ENCODE data around the gene DLGAP3.
A peak's percentile ranks its signal among the peaks of the same experiment; 100 is the strongest.

DLGAP3 gene

DNA sequence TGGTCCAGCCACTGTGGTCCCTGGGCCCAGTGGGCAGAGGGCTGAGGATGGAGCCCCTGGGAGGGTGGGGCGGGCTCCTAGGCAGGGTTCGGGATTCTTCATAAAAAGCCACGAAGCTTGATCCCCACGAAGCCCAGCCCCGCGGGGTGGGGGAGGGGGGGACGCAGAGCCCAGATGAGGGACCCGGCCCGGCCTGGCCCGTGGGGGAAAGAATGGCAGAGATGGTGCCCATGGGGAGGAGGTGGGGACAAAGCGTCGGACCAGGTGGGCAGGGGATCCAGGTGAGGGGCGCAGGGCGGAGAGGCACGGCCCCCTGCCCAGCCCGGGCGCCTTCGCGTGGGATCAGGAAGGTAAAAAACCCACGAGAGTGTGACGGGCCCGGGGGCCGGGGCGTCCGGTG lies 63.9 kb downstream of the DLGAP3 start:
- no peak for DNase-seq

DNA sequence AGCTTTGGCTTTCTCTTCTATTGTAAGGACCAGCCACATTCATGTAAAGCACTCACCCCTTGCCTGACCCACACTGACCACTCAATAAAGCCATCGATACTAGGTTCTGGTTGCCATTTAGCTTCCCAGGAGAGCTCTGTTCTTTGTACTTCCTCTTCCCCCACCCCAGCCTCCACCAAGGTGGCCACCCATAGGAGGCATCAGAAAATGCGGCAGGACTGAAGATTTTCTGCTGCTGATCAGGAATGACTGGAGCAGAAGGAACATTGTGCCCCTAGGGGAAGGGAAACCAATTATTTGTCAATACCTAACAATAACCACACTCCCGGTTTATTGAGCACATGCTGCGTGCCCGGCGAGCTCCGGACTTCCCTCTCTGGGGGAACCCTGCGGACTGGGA lies 64.7 kb downstream of the DLGAP3 start:
- no peak for DNase-seq

DNA sequence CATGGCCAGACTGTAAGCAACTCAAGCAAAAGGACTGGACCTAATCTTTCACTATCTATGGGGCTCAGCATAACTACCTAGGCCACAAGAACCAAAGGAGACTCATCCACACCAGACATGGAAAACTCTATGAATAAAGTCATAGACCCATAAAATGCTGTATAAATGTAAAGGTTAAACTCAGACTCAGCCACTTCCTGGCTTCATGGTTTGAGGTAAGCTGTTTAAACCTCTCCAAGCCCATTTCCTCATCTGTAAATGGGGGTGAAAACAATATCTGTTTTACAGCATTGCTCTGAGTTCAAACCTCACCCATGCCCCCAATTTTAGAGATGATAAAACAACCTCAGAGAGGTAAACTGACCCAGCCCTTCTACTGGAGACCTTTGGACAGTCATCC lies 65.9 kb downstream of the DLGAP3 start:
- DNase-seq: no peak

DNA sequence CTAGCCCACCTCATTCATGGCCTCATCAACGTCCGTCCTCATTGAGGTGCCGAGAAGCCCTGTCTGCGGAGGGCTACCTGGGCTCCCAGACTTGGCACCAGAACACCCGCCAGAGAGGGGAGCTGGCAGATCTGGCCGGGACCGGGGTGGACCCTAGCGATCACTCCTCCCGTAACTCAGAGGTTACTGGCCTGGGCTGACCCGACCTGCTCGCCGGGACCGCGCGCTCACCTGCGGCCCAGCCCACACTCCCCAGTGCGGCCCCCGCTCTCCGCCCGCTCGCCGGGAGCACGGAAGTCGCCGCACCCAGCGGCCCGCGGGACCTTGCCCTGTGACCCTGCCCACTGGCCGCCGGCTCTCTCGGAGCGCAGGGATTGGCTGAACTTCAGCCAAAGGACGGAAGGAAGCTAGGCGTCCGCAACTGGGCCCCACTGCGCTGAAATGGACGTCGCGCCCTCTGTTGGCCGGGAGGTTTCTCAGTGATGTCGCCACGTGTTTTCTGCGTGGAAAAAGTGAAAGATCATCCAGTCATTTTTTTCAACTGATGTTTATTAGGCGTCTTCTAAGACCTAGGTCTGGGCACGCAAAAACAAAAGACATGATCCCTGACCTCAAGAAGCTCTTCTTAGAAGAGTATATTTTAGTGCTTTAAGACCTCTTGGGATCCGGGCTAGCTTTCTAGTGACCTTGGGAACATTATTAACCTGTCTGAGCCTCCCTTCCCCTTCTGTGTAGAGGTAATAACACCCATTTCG lies 69.8 kb downstream of the DLGAP3 start, which contains the start of gene SMIM12:
Gene SMIM12 (minus strand): TSS at position 304 of the 755 bp plus-strand sequence. CDS start 3,772 bp downstream, outside the sequence.
- peak; percentile 92 for DNase-seq

DNA sequence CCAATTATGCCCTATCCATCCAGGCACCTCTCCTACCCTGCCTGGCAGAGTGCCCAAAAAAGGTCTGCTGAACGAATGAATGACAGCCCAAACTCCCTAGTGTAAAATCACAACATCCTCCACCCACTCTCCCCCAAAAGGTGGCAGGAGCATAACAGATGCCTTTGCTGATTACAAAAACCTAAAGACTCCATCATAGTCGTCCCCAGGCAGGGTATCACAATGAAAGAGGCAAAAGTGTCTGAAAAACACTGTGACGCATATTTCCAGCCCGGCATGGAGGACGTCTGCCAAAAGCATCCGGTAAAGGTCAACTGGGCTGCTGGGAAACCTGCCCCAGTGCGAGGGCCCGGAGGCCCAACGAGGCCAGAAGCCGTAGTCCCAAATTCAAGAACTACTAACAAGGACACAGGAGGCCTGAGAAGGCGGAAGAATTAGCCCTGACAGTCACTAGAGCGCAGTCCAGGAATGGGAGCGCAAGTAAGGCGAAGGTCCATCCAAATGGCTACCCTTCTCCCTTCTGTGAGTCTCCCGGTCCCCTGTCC lies 70.5 kb downstream of the DLGAP3 start:
- DNase-seq: peak; percentile 20

DNA sequence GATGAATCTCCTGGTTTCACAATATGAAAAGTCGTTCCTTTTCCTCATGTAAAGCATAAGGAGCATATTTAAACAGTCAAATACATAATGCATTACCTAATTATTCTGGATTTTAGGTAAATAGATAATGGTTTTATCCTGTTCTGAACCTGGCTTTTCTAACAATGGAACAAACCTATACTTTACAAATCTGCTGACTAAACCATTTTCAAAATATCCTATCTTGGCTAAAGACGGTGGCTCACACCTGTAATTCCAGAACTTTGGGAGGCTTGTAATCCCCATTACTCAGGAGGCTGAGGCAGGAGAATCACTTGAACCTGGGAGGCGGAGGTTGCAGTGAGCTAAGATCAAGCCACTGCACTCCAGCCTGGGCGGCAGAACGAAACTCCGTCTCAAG lies 72.8 kb downstream of the DLGAP3 start:
- DNase-seq: no peak

DNA sequence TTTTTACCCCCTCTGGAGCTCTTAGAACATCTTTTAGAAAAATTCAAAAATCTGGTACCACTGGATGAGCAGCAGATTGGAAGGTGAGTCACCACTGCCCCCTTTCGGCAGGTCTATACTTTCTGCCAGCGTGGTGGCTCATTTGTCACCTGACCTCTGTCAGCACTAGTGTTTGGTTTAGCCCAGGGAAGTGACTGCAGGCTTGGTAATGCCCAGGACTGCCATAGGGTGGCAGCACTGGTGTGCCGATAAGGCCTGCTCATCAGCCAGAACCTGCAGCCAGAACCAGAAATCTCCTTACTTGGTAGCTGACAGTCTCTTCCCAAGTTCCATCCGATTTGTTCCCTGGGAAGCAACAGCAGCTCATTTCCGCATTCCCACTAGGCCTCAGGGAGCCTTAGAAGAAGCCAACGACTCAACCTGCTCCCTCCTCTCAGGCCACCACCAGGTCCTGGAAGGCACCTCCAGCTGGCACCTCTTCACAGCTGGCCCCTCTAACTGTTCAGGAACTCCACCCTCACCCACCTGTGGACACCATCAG lies 76.7 kb downstream of the DLGAP3 start:
- peak; percentile 91 for DNase-seq

DNA sequence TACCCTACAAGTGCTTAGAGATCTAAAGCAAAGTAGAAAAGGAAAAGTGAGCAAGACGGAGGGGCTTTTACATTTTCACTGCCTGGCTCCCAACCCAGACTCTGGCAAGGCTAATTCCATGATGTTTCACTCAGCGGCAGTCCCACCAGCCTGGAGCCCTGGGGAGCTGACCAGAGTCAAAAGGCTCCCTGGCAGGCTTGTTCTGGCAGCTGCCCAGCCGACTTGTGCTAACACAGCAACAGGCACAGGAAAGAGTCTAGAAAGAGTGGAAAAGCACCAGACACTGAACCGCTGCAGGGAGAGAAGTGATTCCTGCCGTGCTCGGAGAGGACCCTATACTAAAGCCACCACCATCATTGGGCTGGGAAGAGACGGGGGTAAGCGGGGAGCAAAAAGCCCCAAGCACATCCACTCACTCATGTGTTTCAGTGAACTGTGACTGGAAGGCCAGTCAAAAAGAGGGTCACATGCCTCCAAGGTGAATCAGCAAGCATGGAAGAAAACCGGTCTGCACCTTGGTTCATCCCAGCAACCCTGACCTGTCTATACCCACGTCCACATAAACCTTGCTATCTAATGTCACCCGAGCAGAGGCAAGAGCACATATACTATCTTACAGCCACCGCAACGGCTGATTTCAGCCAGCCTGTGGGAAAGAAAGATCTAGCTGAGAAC lies 77.9 kb downstream of the DLGAP3 start:
- DNase-seq: no peak

DNA sequence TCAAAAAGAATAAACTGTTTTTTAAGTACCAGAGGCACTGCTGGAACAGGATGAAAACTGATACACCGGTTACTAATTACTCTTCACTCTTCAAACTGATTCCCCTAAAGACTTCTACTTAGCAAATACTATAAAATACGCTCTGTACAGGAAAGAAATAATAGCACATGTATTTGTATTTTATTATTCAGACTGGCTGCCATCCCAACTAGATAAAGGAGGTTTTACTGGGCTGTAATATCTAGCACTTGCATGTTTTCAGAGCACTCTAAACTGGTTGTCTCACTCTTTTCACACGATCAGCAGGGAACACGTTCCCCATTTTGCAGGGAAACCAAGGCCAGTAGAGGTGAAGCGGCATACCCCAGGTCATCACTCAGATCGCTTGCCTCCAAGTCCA lies 79.1 kb downstream of the DLGAP3 start:
- DNase-seq: no peak

DNA sequence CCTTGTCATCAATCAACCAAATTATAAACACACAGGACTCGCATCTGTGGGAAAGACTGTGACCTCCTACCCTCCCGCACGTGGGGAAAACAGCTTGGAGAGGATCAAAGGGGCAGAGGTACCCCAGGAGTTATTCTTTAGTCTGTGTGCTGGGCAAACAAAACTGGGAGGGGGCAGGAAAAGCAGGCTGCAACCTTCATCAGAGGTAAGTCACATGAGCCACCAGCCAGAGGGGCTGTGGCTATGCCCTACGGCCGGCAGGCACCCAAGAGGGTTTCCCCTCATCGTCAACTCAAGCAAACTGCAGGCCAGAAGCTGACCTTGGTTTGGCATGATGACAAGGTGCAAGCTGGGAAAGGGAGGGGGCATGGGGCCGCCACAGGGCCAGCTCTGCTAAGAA lies 82.4 kb downstream of the DLGAP3 start:
- DNase-seq: no peak

DNA sequence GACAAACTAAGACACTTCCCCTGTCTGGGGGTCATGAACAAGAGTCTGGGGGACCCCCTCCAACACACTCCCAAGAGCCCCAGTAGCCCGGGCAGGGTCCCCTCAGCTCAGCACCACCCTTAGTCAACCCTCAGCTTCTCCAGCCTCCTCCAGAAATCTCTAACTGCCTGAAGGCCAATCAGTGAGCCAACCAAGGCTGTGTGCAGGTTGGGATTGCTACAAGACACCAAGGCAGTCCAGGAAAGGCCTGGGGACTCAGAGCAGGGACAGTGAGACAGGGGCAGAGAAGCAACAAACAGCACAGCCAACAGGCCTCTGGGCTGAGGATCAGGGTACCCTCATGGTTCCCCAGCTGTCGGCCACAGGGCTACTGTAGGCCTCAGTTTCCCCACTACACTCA lies 83.2 kb downstream of the DLGAP3 start:
- DNase-seq: no peak

DNA sequence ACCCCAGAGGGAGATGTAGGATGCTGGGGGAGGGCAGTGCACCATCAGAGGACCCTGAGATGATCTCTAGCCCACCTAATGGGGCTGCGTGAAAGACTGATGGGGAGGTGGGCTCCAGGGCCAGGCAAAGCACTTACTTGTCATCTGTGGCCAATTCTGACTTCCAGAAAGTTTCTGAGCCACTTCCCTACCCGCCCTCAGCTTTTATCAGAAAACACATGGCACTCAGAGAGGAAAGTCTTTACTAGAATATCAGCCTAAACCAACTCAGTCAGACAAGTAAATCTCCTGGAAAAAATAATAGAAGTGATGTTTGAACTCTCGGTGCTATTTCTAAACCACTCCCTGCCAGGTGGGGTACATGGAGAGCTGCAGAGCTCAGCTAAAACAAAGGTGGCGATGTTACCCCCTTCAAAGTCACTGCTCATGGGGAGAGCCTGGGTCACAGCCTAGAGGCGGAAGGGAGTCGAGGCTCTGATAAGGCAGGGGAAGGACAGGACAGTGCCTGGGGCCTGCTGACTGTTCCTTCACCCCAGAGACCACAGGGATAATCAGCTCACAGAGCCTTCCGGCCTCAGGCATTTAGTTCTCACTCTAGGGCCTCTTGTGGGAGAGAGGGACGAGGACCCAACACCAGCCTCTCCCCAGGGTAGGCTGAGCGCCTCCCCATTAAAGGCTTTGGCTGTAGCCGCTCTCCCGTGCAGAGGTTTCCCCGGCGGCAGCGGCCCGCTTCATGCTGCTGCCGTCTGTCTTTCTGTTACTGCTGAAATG lies 84.1 kb downstream of the DLGAP3 start:
- DNase-seq: no peak

DNA sequence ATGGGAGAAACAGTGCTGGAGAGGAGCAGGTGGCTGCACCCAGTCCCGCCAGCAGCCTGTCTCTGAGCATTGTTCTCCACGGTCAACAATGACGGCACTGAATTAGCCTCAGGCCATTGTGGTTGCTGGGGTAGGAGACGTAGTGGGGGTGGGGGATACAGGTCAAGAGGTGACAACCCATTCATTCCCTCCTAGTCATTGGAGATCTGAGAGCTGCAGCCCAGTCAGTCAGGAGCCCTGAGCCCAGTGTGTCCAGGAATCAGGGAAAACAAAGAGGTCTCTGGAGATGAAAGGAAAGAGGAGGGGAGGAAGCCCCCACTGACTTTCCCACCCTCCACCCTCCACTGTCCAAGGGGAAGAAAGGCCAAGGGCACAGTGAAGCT lies 85.2 kb downstream of the DLGAP3 start:
- no peak for DNase-seq

DNA sequence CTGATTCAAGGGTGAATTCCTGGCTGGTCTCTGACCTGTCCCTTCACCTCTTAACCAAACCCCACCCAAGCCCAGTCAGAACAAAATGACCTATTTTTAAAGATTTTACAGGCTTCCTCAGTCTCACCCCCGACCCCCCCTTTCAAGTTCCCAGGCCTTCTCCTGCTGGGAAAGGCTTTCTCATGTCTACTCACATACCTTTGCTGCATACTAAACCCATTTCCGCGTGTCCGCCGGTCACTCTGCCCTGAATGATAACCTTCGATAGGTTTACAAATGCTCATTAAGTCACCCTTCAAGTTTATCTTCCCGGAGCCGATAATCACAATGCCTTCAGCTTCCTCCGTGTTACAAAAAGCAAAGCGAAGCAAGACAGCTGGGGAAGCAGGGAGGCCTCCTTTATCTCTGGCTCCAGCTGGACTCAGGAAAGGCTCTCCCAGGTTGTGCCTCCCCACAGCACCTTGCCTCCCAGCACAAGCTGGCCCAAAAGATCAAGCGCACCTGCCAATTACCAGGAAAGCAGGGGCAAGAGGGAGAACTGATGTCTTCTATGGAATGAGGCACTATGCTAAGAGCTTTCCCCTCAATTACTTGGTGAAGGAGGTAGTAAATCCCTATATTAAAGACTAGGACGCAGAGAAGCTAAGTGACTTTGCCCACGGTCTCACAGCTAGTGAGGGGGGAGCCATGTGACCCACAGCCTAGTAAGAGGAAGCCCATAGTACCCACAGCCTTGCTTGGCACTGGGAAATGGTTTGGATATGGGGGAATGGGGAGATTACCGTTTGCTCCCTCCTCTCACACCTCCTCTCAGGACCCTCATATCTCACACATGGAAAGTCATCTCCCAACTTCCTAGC lies 85.8 kb downstream of the DLGAP3 start:
- no peak for DNase-seq

DNA sequence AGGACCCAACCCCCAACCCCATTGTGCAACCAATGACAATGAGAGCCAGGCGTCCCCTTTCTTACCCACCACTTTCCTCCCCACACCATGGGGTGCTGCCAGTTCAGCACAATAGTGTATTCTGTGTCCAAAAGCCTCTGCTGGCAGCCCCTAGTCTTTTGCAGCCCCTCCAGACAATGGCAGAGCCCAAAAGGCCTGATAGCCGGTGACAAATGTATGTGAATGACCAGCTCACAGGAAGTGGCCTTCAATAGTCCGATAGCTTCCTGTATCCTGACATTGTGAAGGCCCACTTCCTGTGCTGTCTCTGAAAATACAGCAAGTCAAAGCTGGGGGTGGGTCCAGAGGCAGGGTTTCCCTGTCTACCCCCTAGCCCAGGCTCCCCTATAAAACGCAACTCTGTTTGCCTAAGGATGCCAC lies 86.5 kb downstream of the DLGAP3 start:
- DNase-seq: no peak

DNA sequence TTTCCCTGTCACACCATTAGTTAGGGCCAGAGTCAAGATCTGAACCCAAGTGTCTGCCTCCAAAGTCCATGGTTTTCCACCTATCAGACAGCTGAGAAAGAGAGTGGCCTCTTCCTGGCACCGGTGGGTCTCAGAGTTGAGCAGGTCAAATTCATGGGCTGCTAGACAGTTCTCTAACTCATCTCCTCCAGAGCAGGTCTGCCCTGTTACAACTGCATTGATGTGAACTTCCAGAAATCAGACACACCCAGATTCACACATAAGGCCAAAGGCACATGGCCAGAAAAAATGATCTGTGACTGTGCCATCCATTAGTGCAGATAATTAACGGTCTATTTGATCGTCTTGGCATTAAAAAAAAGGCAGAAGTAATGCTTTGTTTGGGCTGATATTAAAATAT lies 87.4 kb downstream of the DLGAP3 start:
- no peak for DNase-seq

DNA sequence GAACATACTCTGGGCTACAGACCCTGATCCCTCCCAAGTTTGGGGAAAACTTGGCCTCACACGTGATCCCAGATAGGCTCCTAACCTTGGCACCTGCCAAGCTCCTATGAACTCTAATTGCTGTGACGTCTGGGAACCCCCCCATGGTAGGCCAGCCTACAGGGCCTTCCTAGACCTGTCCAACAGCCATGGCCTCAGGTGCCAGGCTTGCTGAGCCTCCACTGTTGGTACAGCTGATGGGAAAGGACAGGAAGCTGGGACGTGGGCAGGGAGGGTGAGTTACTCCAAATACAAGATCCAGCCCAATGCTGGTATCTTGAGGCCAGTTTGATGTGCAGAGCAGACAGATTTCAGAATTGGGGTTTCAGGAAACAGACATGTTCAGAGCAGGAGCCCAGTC lies 89.0 kb downstream of the DLGAP3 start:
- no peak for DNase-seq

DNA sequence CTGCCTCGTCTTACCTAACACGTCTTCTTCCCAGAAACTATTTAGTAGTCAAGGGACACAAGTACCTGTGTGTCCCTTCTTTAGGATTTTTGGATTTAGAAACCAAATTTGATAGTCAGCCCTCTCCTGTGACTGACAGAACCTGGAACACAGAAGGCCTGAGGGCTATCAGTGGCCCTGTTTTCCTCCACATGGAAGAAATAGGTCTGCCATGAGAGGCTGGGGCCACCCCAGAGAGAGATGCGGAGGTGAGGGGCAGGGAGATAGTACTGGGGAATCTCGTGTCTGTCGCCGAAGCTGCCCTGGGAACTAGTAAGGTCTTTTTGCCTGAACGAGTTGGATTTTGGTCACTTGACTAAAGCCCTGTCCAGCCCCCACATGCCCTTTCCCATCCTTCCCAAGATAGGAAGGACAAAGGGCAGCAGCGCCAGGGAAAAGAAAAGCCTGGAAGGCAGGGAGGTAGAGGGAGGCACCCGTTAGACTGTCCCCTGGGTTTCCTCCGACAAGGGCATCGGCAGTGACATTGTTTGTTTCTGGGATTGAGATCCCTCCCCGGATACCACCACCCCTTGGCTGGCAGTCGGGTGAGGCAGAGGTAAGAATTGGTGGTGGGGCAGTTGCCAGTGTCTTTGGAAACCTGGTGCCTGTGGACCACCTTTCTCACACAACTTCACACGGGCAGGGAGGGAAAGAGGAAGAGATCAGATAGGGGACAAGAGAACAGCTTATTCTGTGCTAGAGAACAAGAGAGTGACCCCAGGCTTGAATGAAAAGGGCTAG lies 89.7 kb downstream of the DLGAP3 start:
- DNase-seq: no peak

DNA sequence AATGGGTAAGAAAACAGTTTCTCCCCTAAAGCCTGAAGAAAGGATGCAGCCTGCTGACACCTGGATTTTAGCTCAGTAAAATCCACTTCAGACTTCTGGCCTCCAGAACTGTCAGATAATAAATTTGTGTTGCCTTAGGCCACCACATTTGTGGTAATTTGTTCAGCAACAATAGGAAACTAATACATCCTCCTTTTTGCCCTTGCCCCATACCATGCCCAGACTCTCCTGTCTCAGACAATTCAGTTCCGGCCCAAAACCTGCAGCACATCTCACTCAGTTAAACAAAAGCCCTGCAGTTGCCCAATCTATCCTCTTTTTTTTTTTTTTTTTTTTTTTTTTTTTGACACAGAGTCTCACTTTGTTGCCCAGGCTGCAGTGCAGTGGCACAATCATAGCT lies 95.7 kb downstream of the DLGAP3 start:
- no peak for DNase-seq

DNA sequence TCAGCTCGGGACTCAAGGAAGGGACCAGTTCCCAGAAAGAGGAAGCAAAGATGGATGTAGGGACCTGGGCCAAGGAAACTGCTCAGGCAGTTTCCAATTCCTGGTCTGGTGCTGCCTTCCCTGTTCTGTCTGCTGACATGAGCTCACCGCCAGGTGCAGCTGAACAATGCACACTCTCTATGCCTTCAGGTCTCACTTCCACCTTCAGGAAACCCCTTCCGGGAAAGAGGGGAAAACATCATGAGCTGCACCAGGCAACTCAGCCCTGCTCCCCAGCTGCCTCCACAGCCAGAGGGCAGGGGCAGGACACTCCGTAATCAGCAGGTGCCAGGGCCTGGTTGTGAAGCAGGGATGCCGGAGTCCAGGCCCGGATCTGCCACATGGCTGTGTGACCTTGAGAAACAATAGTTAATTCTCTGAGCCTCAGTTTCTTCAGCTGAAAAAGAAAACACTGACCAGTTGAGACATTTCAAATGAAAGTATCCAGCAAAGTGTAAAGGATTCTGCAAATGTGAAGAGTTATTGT lies 97.7 kb downstream of the DLGAP3 start:
- no peak for DNase-seq

DNA sequence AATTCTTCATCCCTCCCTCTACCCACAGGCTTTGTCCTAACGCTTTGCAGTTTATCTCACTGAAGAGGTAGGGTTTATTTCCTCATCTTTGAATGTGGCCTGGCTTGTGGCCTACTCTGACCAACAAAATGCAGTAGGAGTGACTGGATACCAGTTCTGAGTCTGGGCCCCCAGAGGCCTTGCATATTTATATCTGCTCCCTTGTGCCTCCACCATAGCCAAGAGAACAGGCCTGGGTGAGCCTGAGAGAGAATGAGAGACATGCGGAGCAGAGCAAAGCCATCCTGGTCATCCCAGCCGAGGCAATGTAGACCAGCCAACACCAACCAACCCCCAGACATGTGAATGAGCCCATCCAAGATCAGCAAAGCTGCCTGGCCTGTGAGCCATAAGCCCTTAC lies 100.2 kb downstream of the DLGAP3 start:
- DNase-seq: no peak

Measured in CD4-positive, alpha-beta T cell treated with Interleukin-15 for 1 hour (primary cell).